GM21526 (cell line): ENCODE results near the gene KCNG2.

Experiments
- ATAC-seq: cut with Tn5 transposase; IDR thresholded peaks from one replicate; pipeline ENCODE4 v1.9.1; 2021; ENCODE audit warnings: moderate library complexity; ENCODE audit not compliant: unreplicated experiment, low FRiP score

The KCNG2 gene

GRCh38 chr18:79784071-79784913 is 13.4 kb upstream of the KCNG2 start:
- no peak for ATAC-seq

GRCh38 chr18:79784965-79785770 is 12.6 kb upstream of the KCNG2 start:
- no peak for ATAC-seq

GRCh38 chr18:79785831-79786230 is 11.9 kb upstream of the KCNG2 start:
- no peak for ATAC-seq

GRCh38 chr18:79786304-79786703 is 11.4 kb upstream of the KCNG2 start:
- no peak for ATAC-seq

- no peak for ATAC-seq
These were observed 10.8 kb upstream of the KCNG2 start for GRCh38 chr18:79786786-79787526.

- ATAC-seq: no peak
These were observed 10.2 kb upstream of the KCNG2 start for GRCh38 chr18:79787527-79787864.

- ATAC-seq: no peak
These were observed 9.6 kb upstream of the KCNG2 start for GRCh38 chr18:79787865-79788733.

GRCh38 chr18:79788734-79789085 is 9.0 kb upstream of the KCNG2 start:
- no peak for ATAC-seq

GRCh38 chr18:79789091-79789891 is 8.4 kb upstream of the KCNG2 start:
- ATAC-seq: no peak

- ATAC-seq: no peak
These were observed 7.5 kb upstream of the KCNG2 start for GRCh38 chr18:79789901-79790890.

- no peak for ATAC-seq
These were observed 6.5 kb upstream of the KCNG2 start for GRCh38 chr18:79790996-79791972.

- ATAC-seq: no peak
These were observed 5.4 kb upstream of the KCNG2 start for GRCh38 chr18:79792096-79792987.

GRCh38 chr18:79792988-79793355 is 4.8 kb upstream of the KCNG2 start:
- ATAC-seq: no peak

- ATAC-seq: no peak
These were observed 2.9 kb upstream of the KCNG2 start for GRCh38 chr18:79794846-79795245.

- ATAC-seq: no peak
These were observed 2.3 kb upstream of the KCNG2 start for GRCh38 chr18:79795446-79795845.

- no peak for ATAC-seq
These were observed 1.7 kb upstream of the KCNG2 start for GRCh38 chr18:79796016-79796415.
